Caki2 (cell line): Measurements from ENCODE around the gene SFT2D3. TPM values are rescaled to one million over a fixed set of nuclear protein-coding genes. Genes with fewer than 3 reads are reported as not detected.

Experiments
- DNase-seq: peaks from one replicate; pipeline ENCODE4 v3.0.0-alpha.2; 2015; ENCODE audit warnings: low read depth
- in situ Hi-C: cut with HindIII; loops from 2 replicates; pipeline ENCODE4 v1.10.0; 2016; ENCODE audit warnings: low sequenced_read_pairs, low pct_unique_long_range_greater_than_20kb, mixed read lengths
- total RNA-seq: library from RNA; depleted of rRNA; stranded (reverse); fragments of >200 nt; shearing (Covaris generic); gene quantifications from 2 replicates; pipeline ENCODE4 v1.2.3, GENCODE V29; 2014; ENCODE audit warnings: low replicate concordance

SFT2D3 gene
- total RNA-seq, 1 experiment from 2014 or later, result 6.6 TPM

- no peak for DNase-seq
- in situ Hi-C loops, result no loop called here
Measured at GRCh38 chr2:127662937-127663565, 38.2 kb upstream of the SFT2D3 start.

GRCh38 chr2:127663566-127664064 is 37.7 kb upstream of the SFT2D3 start:
- in situ Hi-C loops, result no loop called here
- DNase-seq, result no peak

GRCh38 chr2:127664065-127664894 is 37.0 kb upstream of the SFT2D3 start:
- in situ Hi-C loops, result no loop called here
- DNase-seq, result no peak

GRCh38 chr2:127664895-127665225 is 36.4 kb upstream of the SFT2D3 start:
- in situ Hi-C loops, result no loop called here
- no peak for DNase-seq

- no peak for DNase-seq
- in situ Hi-C loops, result no loop called here
Measured at GRCh38 chr2:127665267-127665893, 35.9 kb upstream of the SFT2D3 start.

GRCh38 chr2:127669056-127669455 is 32.2 kb upstream of the SFT2D3 start:
- in situ Hi-C loops, result no loop called here
- DNase-seq, result no peak

- in situ Hi-C loops, result no loop called here
- no peak for DNase-seq
Measured at GRCh38 chr2:127670055-127670956, 31.0 kb upstream of the SFT2D3 start.

- in situ Hi-C loops, result no loop called here
- DNase-seq, result no peak
Measured at GRCh38 chr2:127670957-127671290, 30.4 kb upstream of the SFT2D3 start.

GRCh38 chr2:127671557-127672302 is 29.6 kb upstream of the SFT2D3 start:
- in situ Hi-C loops, result no loop called here

GRCh38 chr2:127672341-127673224 is 28.7 kb upstream of the SFT2D3 start:
- in situ Hi-C loops, result no loop called here
- no peak for DNase-seq

More at GRCh38 chr2:127671557-127672302, 29.6 kb upstream of the SFT2D3 start:
- DNase-seq, result no peak

GRCh38 chr2:127673291-127674069 is 27.8 kb upstream of the SFT2D3 start:
- no peak for DNase-seq
- in situ Hi-C loops, result no loop called here

- no peak for DNase-seq
- in situ Hi-C loops, result no loop called here
Measured at GRCh38 chr2:127674241-127675209, 26.8 kb upstream of the SFT2D3 start.

- no peak for DNase-seq
- in situ Hi-C loops, result no loop called here
Measured at GRCh38 chr2:127675331-127676261, 25.7 kb upstream of the SFT2D3 start, which contains the start of gene LIMS2. Gene LIMS2 (minus strand): TSS chr2:127675530. CDS start chr2:127675024, 506 bp downstream.

GRCh38 chr2:127676906-127677305 is 24.4 kb upstream of the SFT2D3 start:
- in situ Hi-C loops, result no loop called here
- DNase-seq, result no peak
